HG03460 (cell line): ENCODE results near the gene HAAO.
"Not testable (repeated sequence)": the region's sequence is repeated elsewhere in the genome, so short reads cannot be mapped to it uniquely, and the experiment has no call there.

Experiments
- ATAC-seq: cut with Tn5 transposase; IDR thresholded peaks from one replicate; pipeline ENCODE4 v1.9.1; 2021; ENCODE audit not compliant: unreplicated experiment

The HAAO gene

DNA sequence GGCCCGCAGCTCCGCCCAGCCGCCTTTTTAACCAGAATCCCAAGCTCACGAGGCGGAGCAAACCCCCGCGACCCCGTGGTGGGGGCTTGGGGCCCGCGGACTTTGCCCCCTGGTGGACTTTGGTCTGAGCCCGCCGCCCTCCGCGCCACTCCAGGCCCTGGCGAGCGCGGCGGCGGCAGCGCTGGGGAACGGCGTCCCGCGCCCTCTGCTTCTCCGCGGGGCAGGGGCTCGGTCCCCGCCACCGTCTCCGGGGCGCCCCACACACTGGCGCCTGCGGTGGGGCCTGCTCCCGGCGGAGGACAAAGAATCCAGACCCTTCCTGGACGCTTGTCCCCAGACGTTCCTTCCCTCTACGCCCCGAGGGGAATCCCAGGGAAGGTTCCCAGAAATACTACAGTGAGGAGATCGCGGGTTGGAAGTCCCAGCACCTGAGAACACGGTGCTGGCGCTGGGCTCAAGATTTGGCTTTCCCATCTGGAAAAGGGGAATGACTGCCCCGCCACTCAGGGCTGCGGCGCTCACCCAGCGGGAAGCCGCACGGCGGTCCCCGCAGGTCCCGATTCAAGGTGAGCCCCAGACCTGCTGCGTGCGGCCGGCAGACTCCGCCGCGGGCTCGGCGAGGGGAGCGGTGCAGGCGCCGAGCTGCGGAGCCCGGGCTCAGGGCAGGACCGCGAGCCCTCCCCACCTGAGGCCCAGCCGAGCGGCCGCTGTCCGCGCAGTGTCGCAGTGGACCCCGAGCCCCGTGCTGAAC lies at the start of gene HAAO:
Gene HAAO, minus strand, starts transcription at position 1 of the 751 bp plus-strand sequence. CDS start 47 bp downstream, outside the sequence.
- ATAC-seq, result peak; percentile 36

DNA sequence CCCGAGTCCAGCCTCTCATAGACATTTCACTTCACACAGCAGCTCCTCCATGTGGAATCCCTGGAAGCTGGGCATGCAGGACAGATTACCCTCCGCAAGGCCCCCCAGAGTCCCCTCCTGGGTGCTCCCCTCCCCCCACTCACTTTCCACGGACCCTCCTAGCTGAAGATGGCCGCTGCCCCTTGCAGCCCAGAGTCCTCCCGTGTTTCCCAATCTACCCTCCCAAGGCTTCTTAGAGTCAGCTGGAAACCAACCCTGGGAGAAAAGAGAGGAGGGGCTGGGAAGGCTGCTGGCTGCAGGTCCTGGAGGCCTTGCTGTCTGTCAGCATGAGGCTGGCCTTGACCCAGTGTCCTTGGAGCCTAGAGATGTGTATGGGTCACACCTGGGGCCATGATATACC lies 49.0 kb upstream of the HAAO start:
- no peak for ATAC-seq

DNA sequence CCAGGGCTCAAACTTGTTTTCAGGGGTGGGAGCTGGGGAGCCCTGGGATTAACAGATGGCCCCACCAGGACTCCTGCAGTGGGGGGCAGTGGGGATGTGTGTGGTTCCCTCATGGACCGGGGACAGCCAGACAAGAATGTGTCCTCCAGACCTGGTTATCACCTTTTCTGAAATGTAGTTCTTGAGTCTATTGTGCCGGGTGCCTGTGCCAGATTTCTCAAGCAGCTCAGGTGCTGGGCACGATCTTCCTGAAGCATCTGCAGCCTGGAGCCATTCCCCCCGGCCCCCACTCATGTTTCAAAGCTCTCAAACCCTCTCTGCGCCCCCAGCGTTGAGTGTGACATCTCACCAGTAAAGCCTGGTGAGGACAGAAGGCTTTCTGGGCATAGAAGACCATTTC lies 48.4 kb upstream of the HAAO start:
- ATAC-seq, result no peak

DNA sequence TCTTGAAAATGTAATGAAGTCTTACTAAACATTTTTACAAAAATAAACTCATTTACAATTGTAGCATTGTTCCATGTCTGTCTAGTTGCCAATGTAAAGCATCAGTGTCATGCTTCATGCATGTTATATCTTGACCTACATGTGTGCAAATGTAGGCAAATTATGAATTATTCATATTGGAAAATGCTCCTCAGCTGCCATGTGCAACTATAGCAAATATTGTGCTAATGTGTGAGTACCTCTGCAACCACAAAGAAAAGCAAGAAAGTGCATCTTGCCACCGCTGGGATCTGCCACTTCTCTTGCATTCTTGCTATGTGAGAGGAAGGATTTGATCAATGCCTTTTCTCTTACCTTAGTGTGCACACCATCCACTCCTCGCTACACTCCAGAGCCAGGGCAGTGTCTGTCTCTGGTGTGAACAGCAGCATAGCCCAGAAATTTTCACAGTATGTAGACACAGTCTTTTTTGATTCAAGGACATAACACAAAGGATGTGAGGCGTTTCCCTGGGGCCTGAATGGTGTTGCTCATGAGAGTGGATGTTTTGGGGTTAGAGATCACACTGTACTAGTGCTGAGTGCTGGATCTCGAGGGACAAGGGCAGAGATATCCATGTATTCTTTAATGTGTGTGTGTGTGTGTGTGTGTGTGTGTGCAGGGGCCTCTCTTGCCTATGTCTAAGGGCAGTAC lies 47.6 kb upstream of the HAAO start:
- no peak for ATAC-seq

DNA sequence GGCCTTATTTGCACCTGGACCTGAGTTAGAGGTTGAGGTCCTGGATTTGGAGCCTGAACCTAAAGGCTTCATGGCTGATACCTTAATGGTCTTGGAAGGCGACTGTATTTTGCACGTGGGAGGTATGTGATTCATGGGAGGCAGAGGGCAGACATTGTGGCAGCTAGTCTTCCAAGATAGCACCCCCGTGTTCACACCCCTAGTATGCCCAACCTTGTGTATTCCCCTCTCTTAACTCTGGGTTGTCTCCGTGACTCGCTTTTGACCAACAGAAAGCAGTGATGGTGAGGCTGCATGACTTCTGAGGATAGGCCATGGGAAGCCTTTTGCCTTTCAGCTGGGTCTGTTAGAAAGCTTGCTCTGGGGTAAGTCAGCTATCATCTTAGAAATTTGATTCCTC lies 45.8 kb upstream of the HAAO start:
- no peak for ATAC-seq

DNA sequence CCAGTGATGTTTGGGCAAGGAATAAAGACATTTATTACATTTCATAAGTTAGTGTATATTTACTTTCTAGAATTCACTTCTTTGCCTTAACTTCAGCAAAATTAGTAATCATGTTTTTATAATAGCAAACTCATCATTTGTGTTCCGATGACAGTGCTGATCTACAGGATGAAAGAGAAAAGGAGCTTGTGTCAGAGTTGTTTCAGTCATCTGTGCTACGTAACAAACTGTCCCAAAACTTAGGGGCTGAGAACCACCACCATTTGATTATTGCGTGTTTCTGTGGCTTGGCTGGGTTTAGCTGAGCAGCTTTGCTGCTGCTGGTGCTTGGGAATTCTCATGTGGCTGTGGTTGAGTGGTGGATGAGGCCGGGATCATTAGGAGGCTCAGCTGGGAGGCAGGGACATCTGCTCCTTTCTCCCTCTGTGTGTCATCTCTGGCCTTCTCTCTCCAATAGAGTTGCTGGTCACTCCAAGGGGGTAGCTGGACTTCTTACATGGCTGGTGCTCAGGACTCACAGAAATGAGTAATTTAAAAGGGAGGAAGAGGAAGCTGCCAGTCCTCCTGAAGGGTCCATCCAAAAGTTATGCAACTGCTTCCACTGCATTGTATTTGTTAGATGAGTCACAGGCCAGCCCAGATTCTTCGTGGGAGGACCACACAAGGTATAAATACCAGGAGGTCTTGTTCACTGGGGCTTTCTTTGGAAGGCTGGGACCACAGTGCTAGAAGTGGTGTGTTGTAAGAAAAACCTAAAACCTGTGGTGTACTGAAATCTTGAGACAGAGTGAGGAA lies 43.4 kb upstream of the HAAO start:
- no peak for ATAC-seq

DNA sequence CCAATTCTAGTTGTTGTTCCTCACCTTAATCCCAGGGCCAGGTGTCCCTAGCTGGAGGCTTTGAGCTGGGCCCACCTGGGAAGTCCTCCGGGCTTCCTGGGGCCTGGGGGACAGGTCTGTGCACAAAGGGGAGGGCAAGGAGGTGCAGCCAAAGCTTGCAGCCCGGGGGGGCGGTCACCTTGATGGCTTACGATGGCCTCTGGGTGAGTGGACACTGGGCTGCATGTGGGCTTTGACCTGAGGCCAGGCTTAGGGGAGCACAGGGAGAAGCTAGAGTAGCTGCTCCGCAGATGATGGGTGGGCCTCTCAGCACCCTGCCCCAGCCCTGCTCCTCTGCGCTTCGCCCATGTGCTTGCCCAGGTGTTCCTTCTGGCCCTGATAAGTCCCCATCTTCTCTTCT lies 41.8 kb upstream of the HAAO start:
- no peak for ATAC-seq

DNA sequence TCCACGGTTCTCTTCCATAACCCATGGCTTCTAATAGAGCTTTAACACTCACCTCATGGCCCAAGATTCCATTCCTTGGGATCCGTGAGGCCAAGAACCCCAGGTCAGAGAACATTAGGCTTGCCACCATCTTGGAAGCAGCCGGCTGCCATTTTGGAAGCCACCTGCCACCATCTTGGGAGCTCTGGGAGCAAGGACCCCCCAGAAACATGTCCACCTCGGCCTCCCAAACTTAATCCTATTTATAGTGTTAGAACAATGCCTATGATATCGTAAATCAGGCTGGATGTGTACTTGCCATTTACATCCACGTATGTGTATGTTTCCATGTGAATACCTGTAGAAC lies 39.9 kb upstream of the HAAO start:
- ATAC-seq, result no peak

DNA sequence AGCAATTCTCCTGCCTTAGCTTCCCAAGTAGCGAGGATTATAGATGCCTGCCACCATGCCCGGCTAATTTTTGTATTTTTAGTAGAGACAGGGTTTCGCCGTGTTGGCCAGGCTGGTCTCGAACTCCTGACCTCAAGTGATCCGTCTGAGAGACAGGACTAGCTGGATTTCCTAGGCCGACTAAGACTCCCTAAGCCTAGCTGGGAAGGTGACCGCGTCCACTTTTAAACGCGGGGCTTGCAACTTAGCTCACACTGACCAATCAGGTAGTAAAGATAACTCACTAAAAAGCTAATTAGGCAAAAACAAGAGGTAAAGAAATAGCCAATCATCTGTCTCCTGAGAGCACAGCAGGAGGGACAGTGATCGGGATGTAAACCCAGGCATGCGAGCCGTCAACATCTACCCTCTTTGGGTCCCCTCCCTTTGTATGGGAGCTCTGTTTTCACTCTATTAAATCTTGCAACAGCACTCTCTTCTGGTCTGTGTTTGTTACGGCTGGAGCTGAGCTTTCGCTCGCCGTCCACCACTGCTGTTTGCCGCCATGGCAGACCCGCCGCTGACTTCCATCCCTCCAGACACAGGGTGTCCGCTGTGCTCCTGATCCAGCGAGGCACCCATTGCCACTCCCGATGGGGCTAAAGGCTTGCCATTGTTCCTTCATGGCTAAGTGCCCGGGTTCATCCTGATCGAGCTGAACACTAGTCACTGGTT lies 39.3 kb upstream of the HAAO start:
- ATAC-seq, result not testable (repeated sequence)

DNA sequence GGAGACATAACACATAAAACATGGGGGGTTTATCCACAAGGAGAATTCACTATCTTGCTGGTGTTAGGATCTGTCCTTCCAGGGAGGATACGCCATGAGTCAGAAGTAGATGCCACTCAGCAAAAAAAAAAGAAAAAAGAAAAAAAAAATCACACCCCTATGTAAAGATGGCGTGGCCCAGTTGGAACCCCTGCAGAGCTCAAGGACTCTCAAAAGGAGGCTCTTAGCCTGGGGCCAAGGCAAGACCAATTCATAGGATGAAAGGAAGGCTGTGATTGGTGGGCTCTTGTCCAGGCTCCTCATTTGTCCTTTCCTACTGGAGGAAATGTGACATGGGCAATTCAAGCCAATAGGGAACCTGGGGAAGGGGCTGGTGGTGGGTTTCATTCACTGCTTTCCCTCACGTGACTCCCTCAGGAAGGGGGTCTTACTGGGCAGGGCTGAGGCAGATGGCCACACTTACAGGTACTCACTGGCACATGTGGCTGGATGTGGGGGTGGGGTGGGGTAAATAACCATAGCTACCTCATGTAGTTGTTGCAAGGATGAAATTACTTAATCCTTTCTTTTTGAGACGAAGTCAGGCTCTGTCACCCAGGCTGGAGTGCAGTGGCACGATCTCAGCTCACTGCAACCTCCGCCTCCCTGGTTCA lies 38.7 kb upstream of the HAAO start:
- ATAC-seq, result no peak

DNA sequence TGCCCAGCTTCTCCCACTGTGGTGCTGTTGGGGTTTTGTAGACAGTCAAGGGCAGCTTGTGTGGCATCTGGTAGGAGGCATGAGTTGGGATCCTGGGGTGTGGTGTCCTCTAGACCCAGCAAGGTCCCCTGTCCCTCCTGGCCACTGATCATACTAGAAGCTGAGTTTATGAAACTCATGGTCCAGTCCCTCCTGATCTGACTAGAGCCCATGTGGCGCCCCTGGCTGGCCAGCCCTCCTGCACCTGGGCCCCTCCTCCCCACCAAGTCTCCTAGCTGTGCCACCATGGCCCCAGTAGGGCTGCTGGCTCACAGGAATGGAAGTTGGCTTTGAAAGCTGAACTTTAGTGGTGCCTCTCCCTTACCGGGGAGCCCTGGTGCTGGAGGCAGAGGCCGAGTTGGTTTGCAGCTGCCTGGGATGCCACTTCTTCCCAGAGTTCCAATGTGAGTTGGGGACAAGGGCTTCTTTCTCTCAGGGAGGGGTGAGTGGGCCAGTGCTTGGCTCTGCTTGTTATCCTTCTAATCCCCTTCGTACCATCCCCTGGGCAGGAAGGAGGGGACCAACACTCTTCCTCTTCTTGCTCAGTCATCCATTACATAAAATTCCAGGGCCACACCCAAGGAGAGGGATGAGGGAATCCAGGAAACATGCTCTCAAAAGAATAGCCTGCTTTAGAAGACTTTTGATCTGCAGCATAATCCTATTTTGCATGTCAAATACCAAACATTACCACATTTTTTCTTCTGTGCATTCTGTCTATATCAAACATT lies 37.5 kb upstream of the HAAO start:
- no peak for ATAC-seq

DNA sequence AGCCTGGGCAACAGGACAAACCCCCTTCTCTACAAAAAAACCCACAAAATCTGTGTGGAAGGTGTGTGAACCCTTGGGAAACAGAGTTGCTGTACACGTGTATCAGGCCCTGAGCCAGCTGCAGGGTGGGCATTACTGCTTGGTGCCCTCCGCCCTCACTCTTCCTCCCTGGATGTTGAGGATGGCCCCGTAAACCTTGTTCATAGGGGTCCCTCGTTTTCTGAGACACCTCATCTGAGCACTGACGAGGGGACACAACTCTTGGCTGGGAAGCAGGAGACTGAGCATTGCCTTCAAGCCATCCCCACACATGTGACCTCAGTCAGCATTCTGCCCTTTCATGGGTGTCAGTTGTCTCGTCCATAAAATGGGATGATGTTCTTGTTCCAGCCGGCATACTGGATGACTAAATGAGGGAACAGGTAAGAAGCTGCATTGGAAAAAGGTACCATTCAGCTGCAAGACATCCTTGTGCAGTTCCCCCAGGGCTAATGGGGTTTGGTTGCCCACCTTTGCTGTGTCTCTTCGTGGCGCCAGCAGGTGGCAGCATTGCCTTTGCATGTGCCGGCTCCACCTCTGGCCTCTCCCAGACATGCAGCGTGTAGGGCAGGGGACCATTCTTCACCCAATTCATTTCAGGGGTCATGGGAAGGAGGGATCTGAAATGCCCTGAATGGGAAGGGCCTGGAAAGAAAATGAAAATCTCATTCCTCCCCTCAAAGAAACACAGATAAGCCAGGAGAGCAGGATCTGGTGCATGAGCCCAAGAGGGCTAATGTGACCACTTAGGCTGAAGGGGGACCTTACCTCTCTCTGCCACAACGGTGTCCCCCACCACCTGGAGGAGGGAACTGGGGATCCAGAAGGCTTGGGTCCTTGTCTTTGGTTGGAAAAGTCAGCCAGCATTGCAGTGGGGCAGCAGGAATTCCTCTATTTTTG lies 36.4 kb upstream of the HAAO start:
- ATAC-seq, result peak; percentile 77

DNA sequence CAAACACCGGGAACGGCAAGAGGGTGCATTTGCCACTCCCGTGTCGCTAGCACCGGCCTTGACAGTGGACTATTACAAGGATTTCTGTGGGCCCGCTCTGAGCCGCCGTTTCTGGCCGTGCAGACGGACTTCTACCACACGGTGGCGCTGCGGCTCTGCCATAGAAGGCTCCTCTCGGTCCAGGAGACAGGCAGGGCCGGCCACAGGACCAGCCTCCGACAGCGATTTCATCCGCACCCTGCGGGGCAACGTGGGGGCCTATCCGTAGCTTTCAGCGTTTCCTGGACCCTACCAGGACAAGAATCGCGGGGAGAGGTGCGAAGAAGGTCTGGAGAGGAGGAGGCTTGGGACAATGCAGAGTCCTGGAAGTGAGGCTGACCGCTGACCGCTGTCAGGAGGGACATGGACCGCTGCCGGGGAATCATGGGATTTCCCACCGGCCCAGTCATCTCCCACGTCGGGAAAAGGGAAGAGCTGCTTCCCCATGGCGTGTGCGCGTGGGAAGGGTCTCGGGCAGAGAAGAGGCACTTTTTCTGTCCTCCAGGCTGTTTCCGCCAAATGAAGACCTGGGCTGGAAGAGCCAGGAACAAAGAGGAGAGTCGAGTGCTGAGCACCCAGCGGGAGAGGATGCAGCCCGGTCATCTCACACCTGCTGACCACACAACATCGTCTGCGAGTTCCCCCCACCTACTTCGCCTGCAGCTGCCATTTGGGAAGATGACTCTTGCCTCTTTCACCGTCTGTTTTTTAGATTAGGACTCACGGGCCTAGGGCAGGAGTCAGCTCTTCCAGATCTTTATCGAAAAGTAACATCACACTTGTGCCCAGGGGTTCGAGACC lies 35.5 kb upstream of the HAAO start:
- peak; percentile 56 for ATAC-seq

DNA sequence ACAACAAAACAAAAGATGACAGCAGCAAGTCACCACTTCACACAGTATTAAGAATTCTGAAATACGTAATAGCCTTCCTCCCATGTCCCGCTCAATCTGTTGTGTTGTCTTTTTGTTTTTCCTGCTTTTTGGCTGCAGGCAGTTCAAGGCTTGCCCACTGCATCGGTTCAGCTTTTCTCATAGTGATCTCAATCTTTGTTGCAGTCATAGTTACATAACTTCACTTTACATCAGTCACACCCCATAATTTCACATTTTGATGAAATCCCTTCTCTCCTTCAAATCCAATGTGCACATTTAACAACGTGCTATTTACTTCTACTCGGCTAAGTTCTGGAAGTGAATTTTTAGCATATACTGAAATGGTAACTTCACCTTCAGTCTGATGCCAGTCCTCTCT lies 33.8 kb upstream of the HAAO start:
- no peak for ATAC-seq

DNA sequence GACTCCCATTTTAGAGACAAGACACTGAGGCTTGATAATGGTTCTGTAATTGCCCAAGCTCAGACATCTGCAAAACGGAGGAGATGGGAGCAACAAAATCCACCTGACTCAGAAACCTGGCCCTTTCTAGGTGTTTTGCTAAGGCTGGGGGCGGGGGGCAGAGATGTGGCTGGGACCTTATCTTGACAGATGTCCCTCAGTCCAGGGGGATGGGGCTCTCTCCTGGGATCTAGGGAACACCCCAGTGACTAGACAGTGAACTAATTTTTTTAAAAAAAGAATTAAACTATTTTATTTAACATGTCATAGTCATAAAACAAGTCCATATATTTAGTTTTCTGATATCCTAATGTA lies 32.0 kb upstream of the HAAO start:
- no peak for ATAC-seq

DNA sequence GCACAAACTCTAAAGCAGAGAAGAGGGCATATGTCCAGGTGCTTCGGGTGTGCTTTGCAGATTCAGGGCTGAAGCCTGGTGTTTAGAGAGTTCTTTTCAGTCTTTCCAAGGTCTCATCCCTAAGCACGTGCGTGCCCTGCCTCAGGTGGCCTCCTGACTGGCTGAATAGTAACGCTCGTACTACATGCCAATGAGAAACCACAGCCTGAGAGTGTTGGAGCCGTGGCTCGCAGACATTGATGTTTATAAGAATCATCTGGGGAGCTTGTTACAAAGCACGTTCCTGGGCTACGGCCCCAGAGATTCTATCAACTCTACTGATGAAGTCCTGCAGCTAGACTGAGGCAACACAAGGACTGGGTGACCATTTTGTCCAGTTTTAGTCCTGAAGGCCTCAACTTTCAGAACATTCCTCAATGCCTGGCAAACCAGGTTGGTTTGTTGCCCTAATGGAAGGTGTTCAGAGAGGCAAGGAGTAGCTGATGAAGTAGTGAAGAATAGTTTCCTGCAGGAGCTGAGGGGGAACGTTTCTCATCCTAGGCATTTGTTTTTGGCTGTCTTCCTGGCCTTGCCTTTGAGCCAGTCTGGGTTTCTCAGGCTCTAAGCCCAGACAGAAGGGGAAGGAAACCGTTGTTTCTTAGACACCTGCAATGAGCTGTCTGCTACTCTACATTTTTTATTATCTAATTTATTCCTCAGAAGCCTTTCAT lies 31.5 kb upstream of the HAAO start:
- ATAC-seq, result no peak

DNA sequence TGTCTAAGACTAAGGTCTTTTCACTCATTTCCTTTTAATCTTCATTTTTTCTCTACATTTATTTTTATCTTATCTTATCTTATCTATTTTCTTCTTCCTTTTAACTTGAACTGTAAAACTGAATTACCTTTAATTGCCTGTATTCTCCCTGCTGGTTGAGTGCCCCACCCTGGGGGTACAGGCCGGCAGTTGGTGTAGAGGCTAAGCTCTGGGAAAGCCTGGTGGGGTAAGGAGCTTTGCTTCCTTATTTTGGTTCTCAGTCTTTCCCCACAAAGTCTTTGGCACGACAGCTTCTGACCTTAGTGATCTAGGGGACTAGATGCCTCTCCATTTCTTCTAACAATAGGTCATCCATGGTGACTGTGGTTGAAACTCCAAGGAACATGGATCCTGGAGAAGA lies 26.8 kb upstream of the HAAO start:
- no peak for ATAC-seq

DNA sequence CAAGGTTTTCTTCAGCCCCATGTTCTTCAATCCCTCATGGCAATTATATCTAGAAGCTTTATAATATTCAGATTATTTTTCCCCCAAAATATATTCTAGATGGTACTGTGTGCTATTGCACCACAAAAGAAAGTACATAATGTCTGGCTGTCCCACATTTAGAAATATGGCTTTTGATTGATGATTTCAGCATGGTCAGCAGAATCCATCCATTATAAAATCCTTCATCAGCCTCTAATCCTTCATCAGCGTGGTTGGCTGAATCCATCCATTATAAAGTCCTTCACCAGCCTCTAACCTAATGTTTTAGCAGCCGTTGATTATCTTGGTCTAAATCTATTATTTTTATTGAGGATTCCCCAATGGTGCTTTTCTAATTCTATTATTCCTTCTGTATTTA lies 23.3 kb upstream of the HAAO start:
- ATAC-seq, result no peak
